Body of pancreas (tissue), 4 donors: Measurements from ENCODE around the gene CREB3L2. TPM values are rescaled to one million over a fixed set of nuclear protein-coding genes. Genes with fewer than 3 reads are reported as not detected.
"Not testable (repeated sequence)": the region's sequence is repeated elsewhere in the genome, so short reads cannot be mapped to it uniquely, and the experiment has no call there.

Experiments used
- ATAC-seq: fragments of 150-250 bp; one replicate; pipeline ENCODE4 v1.9.1; 2016
- DNase-seq, 4 donors: peaks; one replicate each; pipeline ENCODE4 v3.0.0-alpha.2; 2019
- H3K27ac ChIP-seq, 4 donors: fragments of 200-600 bp; sonication (generic); 1 replicate in 3 of 4; 2 replicates in 1 of 4; pipeline versions ENCODE4 v1.5.1 to v1.6.1; 2016 to 2019; ENCODE audit warnings: mild to moderate bottlenecking in 1 of 4, mixed read lengths in 1 of 4, moderate library complexity in 1 of 4
- H3K27me3 ChIP-seq, 2 donors: fragments of 200-600 bp; sonication (generic); one replicate each; pipeline ENCODE4 v1.6.0; 2016; ENCODE audit warnings: mild to moderate bottlenecking in 1 of 2
- H3K36me3 ChIP-seq, 2 donors: fragments of 200-600 bp; sonication (generic); replicated peaks in 1 of 2; 2 replicates each; pipeline ENCODE4 v1.5.1; 2016; ENCODE audit warnings: low read depth in 2 of 2; ENCODE audit not compliant: insufficient read depth in 1 of 2
- H3K4me1 ChIP-seq: fragments of 200-600 bp; sonication (generic); one replicate; pipeline ENCODE4 v1.6.0; 2016
- H3K4me3 ChIP-seq, 2 donors: fragments of 200-600 bp; sonication (generic); 1 replicate in 1 of 2; 2 replicates in 1 of 2; pipeline ENCODE4 v1.5.1; 2016 to 2019
- H3K9me3 ChIP-seq, 3 donors: fragments of 200-600 bp; sonication (generic); 1 replicate in 2 of 3; 2 replicates in 1 of 3; pipeline ENCODE4 v1.5.1; 2016
- CTCF ChIP-seq, 7 experiments: fragments of 450-650 bp in 4 of 7; fragments of 200-600 bp in 3 of 7; sonication (generic) in 3 of 7; IDR thresholded peaks; one replicate each; pipeline ENCODE4 v1.5.1; 2016 to 2019; ENCODE audit warnings: antibody characterized with exemption in 7 of 7
- POLR2A ChIP-seq, 3 donors: fragments of 450-650 bp; IDR thresholded peaks; one replicate each; pipeline ENCODE4 v1.6.1; 2016; ENCODE audit warnings: antibody characterized with exemption in 3 of 3, mild to moderate bottlenecking in 2 of 3
- WGBS, 2 donors: methylation state at CpG; one replicate each; pipeline ENCODE4 v1.1.5; 2017; 5-methylcytosine and 5-hydroxymethylcytosine counted together
- intact Hi-C: fragments of 100-400 bp; cut with DNase I; formaldehyde crosslinking; loops from one replicate; pipeline ENCODE4 v1.15.1; 2023
- total RNA-seq, 2 donors: library from RNA; depleted of rRNA; stranded (reverse); fragments of >200 nt; gene quantifications; one replicate each; pipeline ENCODE4 v1.1.0, GENCODE V29; 2016

Gene CREB3L2
- total RNA-seq, 2 donors from 2014 or later = 21.3 to 28.0 TPM

GRCh38 chr7:137970253-137970975 lies 31.5 kb downstream of the CREB3L2 start:
- Histone ChIP-seq H3K36me3 (no peaks in the 10 kb centered on the region), H3K4me1 (peaks cover 48% of the 10 kb centered on the region), H3K9me3 (no peaks in the 10 kb centered on the region), H3K4me3 (no peak overlapping the region), H3K27ac (no peak overlapping the region), H3K27me3 (no peaks in the 10 kb centered on the region)
- DNase-seq = peak in 3 of 4 donors; percentile 47 to 55 (median 54)
- intact Hi-C loops = no loop called here
- TF ChIP-seq CTCF (IDR thresholded peaks at IDR 0.05) (no peak), POLR2A (IDR thresholded peaks at IDR 0.05) (no peak)
- 33 to 43% methylated on average over 8 of the region's 8 CpGs for WGBS, 2 donors
- ATAC-seq = peak; percentile 63

- whole genome bisulfite sequencing, 2 donors = 89 to 94% methylated on average over 1 of the region's 1 CpG
- no peaks in the 10 kb centered on the region for H3K27me3 ChIP-seq
- DNase-seq = no peak
- TF ChIP-seq POLR2A (IDR thresholded peaks at IDR 0.05) (no peak), CTCF (IDR thresholded peaks at IDR 0.05) (no peak)
- ATAC-seq = no peak
- peaks cover 48% of the 10 kb centered on the region for H3K4me1 ChIP-seq
- no peak overlapping the region for H3K4me3 ChIP-seq
- no peaks in the 10 kb centered on the region for H3K36me3 ChIP-seq
- no peak overlapping the region for H3K27ac ChIP-seq
- intact Hi-C loops = no loop called here
- no peaks in the 10 kb centered on the region for H3K9me3 ChIP-seq
Observed at GRCh38 chr7:137969828-137970227, 32.1 kb downstream of the CREB3L2 start.

- ATAC-seq (no peak), DNase-seq (no peak)
- Histone ChIP-seq H3K27ac (no peak overlapping the region), H3K4me1 (peaks cover 48% of the 10 kb centered on the region), H3K4me3 (no peak overlapping the region), H3K27me3 (no peaks in the 10 kb centered on the region), H3K36me3 (no peaks in the 10 kb centered on the region), H3K9me3 (no peaks in the 10 kb centered on the region)
- intact Hi-C loops = no loop called here
- TF ChIP-seq CTCF (IDR thresholded peaks at IDR 0.05) (no peak), POLR2A (IDR thresholded peaks at IDR 0.05) (no peak)
- 91 to 97% methylated on average over 4 of the region's 4 CpGs for WGBS, 2 donors
Observed at GRCh38 chr7:137968890-137969289, 33.0 kb downstream of the CREB3L2 start.

- DNase-seq, intact Hi-C loops, H3K36me3 ChIP-seq, H3K9me3 ChIP-seq, H3K27ac ChIP-seq, H3K27me3 ChIP-seq, H3K4me3 ChIP-seq, ATAC-seq: not testable (repeated sequence)
- H3K4me1 ChIP-seq = peaks cover 51% of the 10 kb centered on the region
- 90 to 96% methylated on average over 4 of the region's 4 CpGs for WGBS, 2 donors
Observed at GRCh38 chr7:137968339-137968738, 33.5 kb downstream of the CREB3L2 start.

- TF ChIP-seq CTCF (IDR thresholded peaks at IDR 0.05) (no peak), POLR2A (IDR thresholded peaks at IDR 0.05) (no peak)
- 60 to 79% methylated on average over 11 to 12 of the region's 12 CpGs for WGBS, 2 donors
- Histone ChIP-seq H3K36me3 (no peaks in the 10 kb centered on the region), H3K27ac (no peak overlapping the region), H3K4me3 (no peak overlapping the region), H3K9me3 (no peaks in the 10 kb centered on the region), H3K27me3 (no peaks in the 10 kb centered on the region), H3K4me1 (peaks cover 60% of the 10 kb centered on the region)
- no peak for DNase-seq
- ATAC-seq = no peak
- intact Hi-C loops = no loop called here
Observed at GRCh38 chr7:137967143-137968018, 34.5 kb downstream of the CREB3L2 start.
